HG02973 (cell line): Measurements from ENCODE around the gene ADPGK.
"Not testable (repeated sequence)": the region's sequence is repeated elsewhere in the genome, so short reads cannot be mapped to it uniquely, and the experiment has no call there.

Source experiments
- ATAC-seq: cut with Tn5 transposase; IDR thresholded peaks from one replicate; pipeline ENCODE4 v1.9.1; 2021; ENCODE audit warnings: moderate library complexity; ENCODE audit not compliant: unreplicated experiment

Gene ADPGK

GRCh38 chr15:72783640-72784455 lies at the start of gene ADPGK:
Gene ADPGK, minus strand, starts transcription at chr15:72783758. Its CDS starts 67 bp downstream, at chr15:72783691.
- ATAC-seq = peak; percentile 60

GRCh38 chr15:72827226-72827625 lies 43.7 kb upstream of the ADPGK start:
- ATAC-seq = no peak

- ATAC-seq = no peak
Observed at GRCh38 chr15:72826611-72827010, 43.1 kb upstream of the ADPGK start.

- ATAC-seq = no peak
Observed at GRCh38 chr15:72825829-72826228, 42.3 kb upstream of the ADPGK start.

- no peak for ATAC-seq
Observed at GRCh38 chr15:72824781-72825180, 41.2 kb upstream of the ADPGK start.

GRCh38 chr15:72824112-72824511 lies 40.6 kb upstream of the ADPGK start:
- no peak for ATAC-seq

GRCh38 chr15:72820278-72820677 lies 36.7 kb upstream of the ADPGK start:
- ATAC-seq = no peak

- no peak for ATAC-seq
Observed at GRCh38 chr15:72818632-72819031, 35.1 kb upstream of the ADPGK start.

- no peak for ATAC-seq
Observed at GRCh38 chr15:72813345-72814004, 29.9 kb upstream of the ADPGK start.

- ATAC-seq = no peak
Observed at GRCh38 chr15:72809329-72809728, 25.8 kb upstream of the ADPGK start.

GRCh38 chr15:72807346-72807745 lies 23.8 kb upstream of the ADPGK start:
- not testable (repeated sequence) for ATAC-seq

- ATAC-seq = no peak
Observed at GRCh38 chr15:72803006-72803405, 19.4 kb upstream of the ADPGK start.

- ATAC-seq = no peak
Observed at GRCh38 chr15:72801590-72802325, 18.2 kb upstream of the ADPGK start.

GRCh38 chr15:72800833-72801481 lies 17.4 kb upstream of the ADPGK start:
- no peak for ATAC-seq

- ATAC-seq = no peak
Observed at GRCh38 chr15:72797834-72798233, 14.3 kb upstream of the ADPGK start.

- no peak for ATAC-seq
Observed at GRCh38 chr15:72797338-72797689, 13.8 kb upstream of the ADPGK start.

GRCh38 chr15:72796515-72797337 lies 13.2 kb upstream of the ADPGK start:
- ATAC-seq = no peak

GRCh38 chr15:72796210-72796514 lies 12.6 kb upstream of the ADPGK start:
- no peak for ATAC-seq

- no peak for ATAC-seq
Observed at GRCh38 chr15:72793766-72794660, 10.5 kb upstream of the ADPGK start.

GRCh38 chr15:72792431-72792830 lies 8.9 kb upstream of the ADPGK start:
- no peak for ATAC-seq
